ENCODE measurements around the gene SLC25A36.

SLC25A36 gene, protein sequence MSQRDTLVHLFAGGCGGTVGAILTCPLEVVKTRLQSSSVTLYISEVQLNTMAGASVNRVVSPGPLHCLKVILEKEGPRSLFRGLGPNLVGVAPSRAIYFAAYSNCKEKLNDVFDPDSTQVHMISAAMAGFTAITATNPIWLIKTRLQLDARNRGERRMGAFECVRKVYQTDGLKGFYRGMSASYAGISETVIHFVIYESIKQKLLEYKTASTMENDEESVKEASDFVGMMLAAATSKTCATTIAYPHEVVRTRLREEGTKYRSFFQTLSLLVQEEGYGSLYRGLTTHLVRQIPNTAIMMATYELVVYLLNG

DNA sequence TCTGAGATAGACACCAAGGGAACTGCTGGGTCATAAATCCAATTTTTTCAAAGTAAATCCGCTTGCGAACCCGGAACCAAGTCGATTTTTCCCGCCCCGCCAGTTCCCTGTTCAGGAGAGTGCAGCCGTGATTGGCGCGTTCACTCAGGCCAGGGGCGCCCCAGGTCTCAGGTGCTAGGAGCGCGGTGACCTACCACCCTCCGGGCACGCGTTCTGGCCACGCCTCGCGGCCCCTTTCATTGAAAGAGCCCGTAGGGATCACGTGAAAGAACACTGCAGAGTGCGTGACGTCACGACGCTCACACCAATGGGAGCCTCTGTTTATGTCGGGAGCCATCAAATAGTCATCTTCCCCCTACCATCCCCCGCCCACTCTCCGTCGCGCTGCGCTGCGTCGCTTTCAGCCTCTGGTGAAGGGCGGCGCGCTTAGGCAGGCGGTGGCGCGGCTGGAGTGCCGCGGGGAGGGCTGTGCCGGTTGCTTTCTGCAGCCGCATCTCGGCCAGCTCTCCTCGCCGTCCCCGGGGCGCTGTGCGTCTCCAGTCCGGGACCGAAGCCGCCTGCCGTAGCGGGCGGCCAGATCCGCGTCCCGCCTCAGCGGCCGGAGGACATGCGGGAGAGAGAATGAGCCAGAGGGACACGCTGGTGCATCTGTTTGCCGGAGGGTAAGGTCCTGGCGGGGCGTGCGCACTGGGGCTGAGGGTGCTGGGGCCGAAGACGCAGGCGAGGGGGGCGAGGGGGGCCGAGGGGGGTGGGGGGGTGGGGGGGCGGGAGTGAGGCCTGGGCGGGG is at the start of gene SLC25A36:
Gene SLC25A36, plus strand, starts transcription at position 403 of the 787 bp plus-strand sequence. Its CDS starts 219 bp downstream, at position 622.
- H3K4me3 Mint-ChIP-seq: peak within 1 kb of the TSS; percentile 94
- DNase-seq (ENCODE audit: low spot score in 2 of 2): peak; percentile 90 to 93
- H3K9me3 Mint-ChIP-seq: no peaks in the 10 kb centered on the region
- no peaks in the 10 kb centered on the region for H3K27me3 Mint-ChIP-seq
- peak within 1 kb of the TSS; percentile 94 for H3K27ac Mint-ChIP-seq (ENCODE audit: low read depth)
- peak; percentile 98 for ATAC-seq (replicated peaks; ENCODE audit: extremely low read depth, poor library complexity, severe bottlenecking)
- peaks cover 11% of the 10 kb centered on the region for H3K36me3 Mint-ChIP-seq (ENCODE audit: insufficient read depth)
- H3K4me1 Mint-ChIP-seq: peaks cover 49% of the 10 kb centered on the region

DNA sequence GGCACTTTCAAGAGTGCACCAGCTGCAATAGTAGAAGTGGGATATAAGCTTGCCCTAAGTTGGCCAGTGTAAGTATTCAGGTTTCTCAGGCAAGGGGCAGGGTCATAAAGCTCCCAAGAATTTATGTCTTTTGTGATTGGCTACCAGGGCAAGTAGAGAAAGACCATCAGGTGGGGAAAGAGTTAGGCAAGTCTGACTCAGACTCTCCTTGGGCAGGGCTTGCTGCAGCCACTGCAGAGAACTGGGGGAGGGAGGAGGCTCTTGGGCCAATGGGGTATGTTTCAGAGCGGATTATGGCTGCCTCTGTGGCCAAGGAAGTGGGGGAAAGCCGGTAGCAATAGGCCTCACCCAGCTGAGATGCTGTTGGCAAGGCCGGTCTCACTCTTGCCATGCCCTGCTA is 44.6 kb upstream of the SLC25A36 start:
- H3K27ac Mint-ChIP-seq (ENCODE audit: low read depth): no peak overlapping the region
- H3K27me3 Mint-ChIP-seq: peaks cover 60% of the 10 kb centered on the region
- no peak for DNase-seq (ENCODE audit: low spot score in 2 of 2)
- no peak for ATAC-seq (replicated peaks; ENCODE audit: extremely low read depth, poor library complexity, severe bottlenecking)
- no peaks in the 10 kb centered on the region for H3K36me3 Mint-ChIP-seq (ENCODE audit: insufficient read depth)
- no peaks in the 10 kb centered on the region for H3K9me3 Mint-ChIP-seq
- H3K4me1 Mint-ChIP-seq: no peaks in the 10 kb centered on the region
- no peak overlapping the region for H3K4me3 Mint-ChIP-seq

DNA sequence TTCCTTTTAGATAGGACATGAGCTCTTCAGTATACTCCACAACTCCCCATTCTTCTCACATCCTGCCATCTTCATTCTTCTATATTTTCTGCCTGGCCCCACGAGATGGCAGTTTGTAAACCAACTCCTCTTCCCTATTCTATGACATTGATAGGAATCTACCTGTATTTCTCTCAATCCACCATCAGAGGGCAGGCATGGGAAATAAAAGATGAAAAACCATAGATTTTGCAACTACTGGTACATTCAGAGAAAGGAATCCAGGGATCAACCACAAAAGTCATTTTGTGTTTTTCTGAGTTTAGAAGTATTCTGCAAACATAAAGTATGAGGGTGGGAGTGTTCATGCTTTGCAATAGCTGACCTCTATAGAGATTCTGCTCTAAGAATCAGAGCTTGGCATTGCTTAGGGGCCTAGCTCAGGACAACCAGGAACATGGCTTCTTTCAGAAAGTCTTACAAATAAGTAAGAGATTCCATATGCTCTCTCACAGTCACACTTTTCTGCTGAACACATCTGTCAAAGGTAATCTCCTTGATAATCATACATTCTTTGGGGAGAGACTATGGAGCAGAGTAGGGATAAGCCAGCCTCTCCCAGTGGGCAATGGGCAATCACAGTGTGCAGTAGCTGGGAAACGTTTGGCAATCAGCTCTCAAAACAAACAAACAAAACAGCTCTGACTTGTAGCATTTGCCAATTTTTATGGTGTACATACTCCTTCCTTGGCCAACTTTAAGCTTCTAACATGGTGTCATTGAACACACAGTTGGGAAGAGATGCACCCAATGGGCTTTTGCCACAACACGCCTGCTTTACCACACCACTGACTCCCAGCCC is 43.1 kb upstream of the SLC25A36 start:
- peak; percentile 10 for ATAC-seq (replicated peaks; ENCODE audit: extremely low read depth, poor library complexity, severe bottlenecking)
- DNase-seq (ENCODE audit: low spot score in 2 of 2): no peak
- no peak overlapping the region for H3K27ac Mint-ChIP-seq (ENCODE audit: low read depth)
- H3K4me1 Mint-ChIP-seq: no peaks in the 10 kb centered on the region
- H3K36me3 Mint-ChIP-seq (ENCODE audit: insufficient read depth): no peaks in the 10 kb centered on the region
- peaks cover 45% of the 10 kb centered on the region for H3K27me3 Mint-ChIP-seq
- no peak overlapping the region for H3K4me3 Mint-ChIP-seq
- H3K9me3 Mint-ChIP-seq: no peaks in the 10 kb centered on the region

DNA sequence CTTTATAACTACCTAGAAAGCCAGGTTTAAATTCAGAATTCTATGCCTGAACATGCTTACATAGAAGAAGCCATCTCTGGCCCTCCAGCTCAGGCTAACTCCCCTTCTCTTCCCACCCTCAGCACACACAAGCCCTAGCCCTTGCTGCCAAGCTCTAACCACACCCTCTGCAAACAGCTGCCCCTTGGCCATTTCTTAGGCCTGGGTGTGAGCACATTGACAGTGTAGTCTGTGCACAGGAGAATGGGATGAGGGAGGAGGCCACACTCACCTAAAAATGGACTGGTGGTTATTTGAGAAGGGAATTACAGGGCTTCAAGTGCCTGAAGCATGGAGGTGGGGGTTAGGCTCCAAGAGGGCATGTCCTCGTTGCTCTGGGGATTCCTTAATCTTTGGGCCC is 42.3 kb upstream of the SLC25A36 start:
- Mint-ChIP-seq H3K9me3 (no peaks in the 10 kb centered on the region), H3K36me3 (ENCODE audit: insufficient read depth) (no peaks in the 10 kb centered on the region), H3K4me3 (no peak overlapping the region), H3K27ac (ENCODE audit: low read depth) (no peak overlapping the region), H3K4me1 (no peaks in the 10 kb centered on the region), H3K27me3 (peaks cover 41% of the 10 kb centered on the region)
- no peak for DNase-seq (ENCODE audit: low spot score in 2 of 2)
- ATAC-seq (replicated peaks; ENCODE audit: extremely low read depth, poor library complexity, severe bottlenecking): no peak

DNA sequence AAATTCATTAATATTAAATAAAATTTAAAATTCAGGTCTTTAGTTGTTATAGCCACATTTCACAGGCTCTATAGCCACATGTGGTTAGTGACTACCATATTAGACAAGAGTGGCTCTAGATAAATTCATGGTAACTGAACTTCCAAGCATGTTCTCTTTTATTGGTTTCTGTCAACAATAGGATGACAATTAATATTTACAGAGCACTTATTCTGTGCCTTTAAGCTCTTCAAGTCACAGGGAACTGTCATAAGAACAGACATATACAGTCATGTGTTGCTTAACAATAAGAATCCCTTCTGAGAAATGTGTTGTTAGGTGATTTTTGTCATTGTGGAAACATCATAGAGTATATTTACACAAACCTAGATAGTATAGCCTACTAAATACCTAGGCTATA is 38.8 kb upstream of the SLC25A36 start:
- Mint-ChIP-seq H3K9me3 (no peaks in the 10 kb centered on the region), H3K27me3 (peaks cover 30% of the 10 kb centered on the region), H3K36me3 (ENCODE audit: insufficient read depth) (no peaks in the 10 kb centered on the region), H3K4me1 (no peaks in the 10 kb centered on the region), H3K4me3 (no peak overlapping the region), H3K27ac (ENCODE audit: low read depth) (no peak overlapping the region)
- DNase-seq (ENCODE audit: low spot score in 2 of 2) (no peak), ATAC-seq (replicated peaks; ENCODE audit: extremely low read depth, poor library complexity, severe bottlenecking) (no peak)

DNA sequence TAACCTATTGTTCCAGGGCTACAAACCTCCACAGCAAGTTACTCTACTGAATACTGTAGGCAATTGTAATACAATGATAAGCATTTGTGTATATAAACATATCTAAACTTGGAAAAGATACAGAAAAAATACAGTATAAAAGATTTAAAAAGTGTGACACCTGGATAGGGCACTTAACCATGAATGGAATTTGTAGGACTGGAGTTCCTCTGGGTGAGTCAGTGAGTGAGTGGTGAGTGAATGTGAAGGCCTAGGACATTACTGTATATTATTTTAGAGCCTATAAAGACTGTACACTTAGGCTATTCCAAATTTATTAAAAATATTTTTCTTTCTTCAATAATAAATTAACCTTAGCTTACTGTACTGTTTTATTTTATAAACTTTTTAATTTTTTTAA is 38.4 kb upstream of the SLC25A36 start:
- Mint-ChIP-seq H3K27me3 (peaks cover 30% of the 10 kb centered on the region), H3K36me3 (ENCODE audit: insufficient read depth) (no peaks in the 10 kb centered on the region), H3K9me3 (no peaks in the 10 kb centered on the region), H3K4me1 (no peaks in the 10 kb centered on the region), H3K4me3 (no peak overlapping the region), H3K27ac (ENCODE audit: low read depth) (no peak overlapping the region)
- ATAC-seq (replicated peaks; ENCODE audit: extremely low read depth, poor library complexity, severe bottlenecking): no peak
- DNase-seq (ENCODE audit: low spot score in 2 of 2): no peak

DNA sequence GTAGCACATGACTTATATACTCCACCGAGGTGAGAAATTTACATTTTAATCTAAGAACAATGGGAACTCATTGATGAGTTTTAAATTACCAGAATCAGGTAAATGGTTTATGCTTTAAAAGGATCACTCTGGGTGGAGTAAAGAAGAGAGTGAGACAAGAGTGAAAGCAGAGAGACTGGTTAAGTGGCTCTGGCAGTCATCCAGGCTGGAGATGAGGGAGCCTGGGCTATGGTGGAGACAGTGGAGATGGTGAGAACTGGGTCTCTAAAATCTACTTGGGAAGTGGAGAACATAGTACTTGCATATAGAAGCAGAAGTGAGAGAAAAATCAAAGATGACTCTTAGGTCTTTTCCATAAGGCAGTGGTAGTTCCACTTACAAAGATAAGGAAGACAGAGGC is 37.1 kb upstream of the SLC25A36 start:
- H3K9me3 Mint-ChIP-seq: no peaks in the 10 kb centered on the region

DNA sequence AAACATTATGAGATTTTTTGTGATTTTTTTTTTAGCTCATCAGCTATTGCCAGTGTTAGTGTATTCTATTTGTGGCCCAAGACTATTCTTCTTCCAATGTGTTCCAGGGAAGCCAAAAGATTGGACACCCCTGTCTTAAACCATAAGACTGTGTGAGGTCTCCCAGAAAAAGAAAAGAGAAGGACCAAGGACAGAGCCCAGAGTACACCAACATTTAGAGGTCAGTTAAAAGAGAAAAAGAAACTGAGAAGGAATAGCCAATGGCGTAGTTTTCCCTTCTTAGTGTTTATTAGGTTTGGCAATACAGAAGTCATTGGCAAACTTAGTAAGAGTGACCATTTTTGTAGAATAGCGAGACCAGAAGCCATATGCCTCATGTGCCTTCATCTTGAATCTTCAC is 36.1 kb upstream of the SLC25A36 start:
- no peak for ATAC-seq (replicated peaks; ENCODE audit: extremely low read depth, poor library complexity, severe bottlenecking)
- Mint-ChIP-seq H3K36me3 (ENCODE audit: insufficient read depth) (no peaks in the 10 kb centered on the region), H3K4me1 (no peaks in the 10 kb centered on the region), H3K4me3 (no peak overlapping the region), H3K27ac (ENCODE audit: low read depth) (no peak overlapping the region), H3K27me3 (peaks cover 41% of the 10 kb centered on the region), H3K9me3 (no peaks in the 10 kb centered on the region)
- no peak for DNase-seq (ENCODE audit: low spot score in 2 of 2)

More for the DNA sequence above, 37.1 kb upstream of the SLC25A36 start:
- Mint-ChIP-seq H3K36me3 (ENCODE audit: insufficient read depth) (no peaks in the 10 kb centered on the region), H3K4me3 (no peak overlapping the region), H3K27ac (ENCODE audit: low read depth) (no peak overlapping the region), H3K27me3 (peaks cover 30% of the 10 kb centered on the region), H3K4me1 (no peaks in the 10 kb centered on the region)
- DNase-seq (ENCODE audit: low spot score in 2 of 2) (no peak), ATAC-seq (replicated peaks; ENCODE audit: extremely low read depth, poor library complexity, severe bottlenecking) (no peak)

DNA sequence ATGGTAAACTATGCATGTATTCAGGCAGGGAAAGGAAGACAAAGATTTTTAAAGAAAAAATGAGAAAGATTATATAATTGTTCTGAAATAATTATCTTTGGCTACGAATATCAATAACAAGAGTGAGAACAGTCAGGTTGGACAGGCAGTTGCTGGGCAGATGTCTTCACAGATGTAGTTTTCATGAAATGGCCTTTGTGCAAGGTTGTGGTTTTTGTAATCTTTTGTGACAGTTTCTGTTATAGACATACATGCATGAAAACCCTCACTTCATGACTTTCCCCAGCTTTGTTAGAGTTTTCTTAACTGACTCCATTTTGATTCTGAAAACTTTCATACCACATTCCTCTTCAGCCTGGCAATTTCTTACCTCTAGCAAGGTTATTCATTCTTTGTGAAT is 34.9 kb upstream of the SLC25A36 start:
- no peaks in the 10 kb centered on the region for H3K36me3 Mint-ChIP-seq (ENCODE audit: insufficient read depth)
- no peak for ATAC-seq (replicated peaks; ENCODE audit: extremely low read depth, poor library complexity, severe bottlenecking)
- no peaks in the 10 kb centered on the region for H3K4me1 Mint-ChIP-seq
- H3K27ac Mint-ChIP-seq (ENCODE audit: low read depth): no peak overlapping the region
- no peak overlapping the region for H3K4me3 Mint-ChIP-seq
- H3K9me3 Mint-ChIP-seq: no peaks in the 10 kb centered on the region
- DNase-seq (ENCODE audit: low spot score in 2 of 2): no peak
- peaks cover 49% of the 10 kb centered on the region for H3K27me3 Mint-ChIP-seq

DNA sequence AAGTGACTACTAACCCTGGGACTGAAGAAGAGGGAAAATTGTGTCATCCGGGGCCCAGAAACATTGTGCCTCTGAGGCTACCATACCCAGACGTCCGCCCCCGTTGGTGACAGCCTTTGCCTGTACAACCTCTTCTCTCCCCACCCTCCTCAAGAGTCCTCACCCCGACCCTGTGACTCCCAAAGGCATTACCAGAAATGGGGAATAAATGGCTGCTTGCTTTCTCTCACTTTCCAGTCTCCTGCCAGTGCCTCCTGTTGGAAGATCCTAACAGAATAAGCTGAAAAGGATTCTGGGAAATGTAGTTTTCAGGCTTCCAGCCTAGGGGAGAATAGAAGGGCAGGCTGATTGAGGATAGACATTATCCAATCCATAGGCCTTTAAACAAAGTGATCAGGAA is 30.8 kb upstream of the SLC25A36 start:
- peaks cover 69% of the 10 kb centered on the region for H3K27me3 Mint-ChIP-seq
- DNase-seq (ENCODE audit: low spot score in 2 of 2): no peak
- no peak overlapping the region for H3K27ac Mint-ChIP-seq (ENCODE audit: low read depth)
- H3K4me3 Mint-ChIP-seq: no peak overlapping the region
- H3K9me3 Mint-ChIP-seq: no peaks in the 10 kb centered on the region
- H3K36me3 Mint-ChIP-seq (ENCODE audit: insufficient read depth): no peaks in the 10 kb centered on the region
- no peaks in the 10 kb centered on the region for H3K4me1 Mint-ChIP-seq
- ATAC-seq (replicated peaks; ENCODE audit: extremely low read depth, poor library complexity, severe bottlenecking): no peak

DNA sequence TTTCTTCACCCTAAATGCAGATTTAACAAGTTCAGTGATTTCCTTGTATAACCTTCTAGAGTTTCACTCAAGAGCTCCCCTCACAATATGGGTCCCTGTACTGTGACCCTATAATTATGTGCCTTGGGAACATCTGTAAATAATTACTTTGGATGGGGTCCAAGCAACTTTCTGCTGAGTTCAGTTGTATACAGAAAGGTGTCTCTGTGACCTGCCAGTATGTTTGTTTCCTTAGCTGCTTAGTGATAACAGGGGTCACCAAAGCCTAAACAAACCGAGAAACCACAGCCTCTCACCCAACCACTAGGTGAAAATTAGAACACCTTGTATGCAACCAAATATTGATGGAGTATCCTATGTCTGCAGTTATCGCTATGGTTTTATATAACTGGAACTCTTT is 29.8 kb upstream of the SLC25A36 start:
- Mint-ChIP-seq H3K4me1 (no peaks in the 10 kb centered on the region), H3K36me3 (ENCODE audit: insufficient read depth) (no peaks in the 10 kb centered on the region), H3K4me3 (no peak overlapping the region), H3K27me3 (peaks cover 71% of the 10 kb centered on the region), H3K9me3 (no peaks in the 10 kb centered on the region), H3K27ac (ENCODE audit: low read depth) (no peak overlapping the region)
- DNase-seq (ENCODE audit: low spot score in 2 of 2) (no peak), ATAC-seq (replicated peaks; ENCODE audit: extremely low read depth, poor library complexity, severe bottlenecking) (no peak)

DNA sequence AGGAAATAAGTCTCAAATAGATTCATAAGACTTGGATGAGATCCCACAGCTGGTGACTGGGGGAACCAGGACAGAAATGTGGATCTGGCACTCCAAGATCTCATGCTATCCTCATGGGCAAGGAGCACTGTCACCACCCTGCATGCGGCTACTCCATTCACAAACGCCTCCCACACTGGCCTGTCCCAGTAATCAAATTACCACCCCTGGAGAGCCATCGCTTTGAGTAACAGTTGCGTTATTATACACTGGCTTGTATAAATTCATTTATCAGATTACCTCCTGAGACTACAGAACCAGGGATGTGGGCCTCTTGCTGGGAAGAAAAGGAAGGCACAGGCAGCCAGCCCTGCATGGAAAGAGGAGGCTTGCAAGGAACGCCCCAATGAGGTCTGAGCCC is 27.9 kb upstream of the SLC25A36 start:
- Mint-ChIP-seq H3K27ac (ENCODE audit: low read depth) (no peak overlapping the region), H3K4me3 (no peak overlapping the region), H3K36me3 (ENCODE audit: insufficient read depth) (no peaks in the 10 kb centered on the region), H3K27me3 (peaks cover 77% of the 10 kb centered on the region), H3K4me1 (no peaks in the 10 kb centered on the region), H3K9me3 (no peaks in the 10 kb centered on the region)
- ATAC-seq (replicated peaks; ENCODE audit: extremely low read depth, poor library complexity, severe bottlenecking) (no peak), DNase-seq (ENCODE audit: low spot score in 2 of 2) (no peak)

All from central memory CD8-positive, alpha-beta T cell (primary cell).